HEK293T (cell line): ENCODE measurements around the gene DMKN.

Source experiments
- BHLHE40 ChIP-seq: fragments of 450-650 bp; IDR thresholded peaks from 2 replicates; pipeline ENCODE4 v1.6.1; 2016; ENCODE audit warnings: mild to moderate bottlenecking, moderate library complexity, borderline replicate concordance
- ELF4 ChIP-seq: fragments of 450-650 bp; IDR thresholded peaks from 2 replicates; pipeline ENCODE4 v1.6.1; 2017; ENCODE audit warnings: antibody characterized with exemption
- FOXM1 ChIP-seq: fragments of 450-650 bp; IDR thresholded peaks from 2 replicates; pipeline ENCODE4 v1.6.1; 2017; ENCODE audit warnings: mild to moderate bottlenecking, borderline replicate concordance
- TF ChIP-seq, protein P1 (sequence below): fragments of 450-650 bp; IDR thresholded peaks from 2 replicates; pipeline ENCODE4 v1.6.1; 2016

DNA sequence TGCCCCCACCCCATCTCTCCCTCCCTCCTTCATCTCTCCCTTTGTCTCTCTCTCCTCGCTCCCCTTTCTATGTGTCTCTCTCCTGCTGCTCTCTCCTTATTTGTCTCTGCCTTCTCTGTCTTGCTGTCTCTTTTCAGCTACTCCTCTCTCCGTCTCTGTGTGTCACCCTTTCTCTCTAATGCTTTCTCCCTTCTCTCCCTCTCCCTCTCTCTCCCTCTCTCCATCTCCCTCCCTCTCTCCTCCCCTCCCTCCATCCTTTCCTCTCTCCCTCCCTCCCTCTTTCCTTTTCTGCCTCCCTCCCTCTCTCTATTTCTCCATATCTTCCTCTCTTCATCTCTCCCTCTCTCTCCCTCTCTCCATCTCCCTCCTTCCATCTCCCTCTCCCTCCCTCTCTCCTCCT lies 49.3 kb upstream of the DMKN start:
- TF ChIP-seq, protein P1, sequence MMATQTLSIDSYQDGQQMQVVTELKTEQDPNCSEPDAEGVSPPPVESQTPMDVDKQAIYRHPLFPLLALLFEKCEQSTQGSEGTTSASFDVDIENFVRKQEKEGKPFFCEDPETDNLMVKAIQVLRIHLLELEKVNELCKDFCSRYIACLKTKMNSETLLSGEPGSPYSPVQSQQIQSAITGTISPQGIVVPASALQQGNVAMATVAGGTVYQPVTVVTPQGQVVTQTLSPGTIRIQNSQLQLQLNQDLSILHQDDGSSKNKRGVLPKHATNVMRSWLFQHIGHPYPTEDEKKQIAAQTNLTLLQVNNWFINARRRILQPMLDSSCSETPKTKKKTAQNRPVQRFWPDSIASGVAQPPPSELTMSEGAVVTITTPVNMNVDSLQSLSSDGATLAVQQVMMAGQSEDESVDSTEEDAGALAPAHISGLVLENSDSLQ, result no peak
- TF ChIP-seq FOXM1 (no peak), BHLHE40 (no peak), ELF4 (no peak)
